ENCODE measurements around the gene UBA3. TPM values are rescaled to one million over a fixed set of nuclear protein-coding genes. Genes with fewer than 3 reads are reported as not detected.

Gene UBA3
- total and polyA plus RNA-seq, 10 of the 15 experiments (the other 5 are each of a cell fraction or from before 2014, with no cell fraction given) = 72.9 to 131 (median 102) TPM

DNA sequence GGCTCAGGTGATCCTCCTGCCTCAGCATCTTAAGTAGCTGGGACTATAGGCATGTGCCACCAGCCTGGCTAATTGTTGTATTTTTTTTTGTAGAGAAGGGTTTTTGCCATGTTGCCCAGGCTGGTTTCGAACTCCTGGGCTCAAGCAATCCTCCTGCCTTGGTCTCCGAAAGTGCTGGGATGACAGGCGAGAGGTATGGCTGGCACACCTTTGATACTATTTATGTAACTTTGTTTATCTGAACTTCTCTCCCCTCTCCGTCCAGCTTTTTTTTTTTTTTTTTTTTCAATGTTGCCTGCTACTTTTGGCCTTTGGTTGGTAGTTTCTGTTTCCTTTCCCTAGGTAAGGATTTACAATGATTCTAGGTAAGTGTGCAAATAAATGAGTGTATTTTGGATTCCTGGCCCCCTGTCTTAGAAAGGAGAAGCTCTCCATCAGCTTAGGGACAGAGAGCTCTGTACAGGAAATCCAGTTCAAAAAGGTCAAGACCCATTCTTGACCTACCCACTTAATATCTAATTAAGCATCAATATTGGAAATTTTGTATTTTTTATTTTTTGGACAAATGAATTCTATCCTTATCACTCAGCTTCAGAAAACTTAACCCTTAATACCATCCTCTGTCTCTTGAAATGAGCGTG is 11.3 kb upstream of the UBA3 start (continued):
- TF ChIP-seq ZNF24 (IDR thresholded peaks at IDR 0.05) = no peak
- no peak for TF ChIP-seq MYB (IDR thresholded peaks at IDR 0.05; ENCODE audit: borderline replicate concordance, low read depth, low read length)
- TF ChIP-seq CREM (IDR thresholded peaks at IDR 0.05; ENCODE audit: low read depth) = no peak
- TF ChIP-seq NFIC (IDR thresholded peaks at IDR 0.05; ENCODE audit: low read depth, low read length) = peak; percentile 85
- peak; percentile 33; the same call in 1 of the 2 replicates for TF ChIP-seq ZNF384 (IDR thresholded peaks at IDR 0.05; ENCODE audit: borderline replicate concordance, low read depth, low read length)
- no peak for TF ChIP-seq GATAD2B (conservative IDR thresholded peaks at IDR 0.05; ENCODE audit: low read depth)
- peak; percentile 90 for TF ChIP-seq JUNB (IDR thresholded peaks at IDR 0.05)
- TF ChIP-seq HDAC6 (IDR thresholded peaks at IDR 0.05; ENCODE audit: unreplicated experiment) = no peak
- TF ChIP-seq, protein P1, sequence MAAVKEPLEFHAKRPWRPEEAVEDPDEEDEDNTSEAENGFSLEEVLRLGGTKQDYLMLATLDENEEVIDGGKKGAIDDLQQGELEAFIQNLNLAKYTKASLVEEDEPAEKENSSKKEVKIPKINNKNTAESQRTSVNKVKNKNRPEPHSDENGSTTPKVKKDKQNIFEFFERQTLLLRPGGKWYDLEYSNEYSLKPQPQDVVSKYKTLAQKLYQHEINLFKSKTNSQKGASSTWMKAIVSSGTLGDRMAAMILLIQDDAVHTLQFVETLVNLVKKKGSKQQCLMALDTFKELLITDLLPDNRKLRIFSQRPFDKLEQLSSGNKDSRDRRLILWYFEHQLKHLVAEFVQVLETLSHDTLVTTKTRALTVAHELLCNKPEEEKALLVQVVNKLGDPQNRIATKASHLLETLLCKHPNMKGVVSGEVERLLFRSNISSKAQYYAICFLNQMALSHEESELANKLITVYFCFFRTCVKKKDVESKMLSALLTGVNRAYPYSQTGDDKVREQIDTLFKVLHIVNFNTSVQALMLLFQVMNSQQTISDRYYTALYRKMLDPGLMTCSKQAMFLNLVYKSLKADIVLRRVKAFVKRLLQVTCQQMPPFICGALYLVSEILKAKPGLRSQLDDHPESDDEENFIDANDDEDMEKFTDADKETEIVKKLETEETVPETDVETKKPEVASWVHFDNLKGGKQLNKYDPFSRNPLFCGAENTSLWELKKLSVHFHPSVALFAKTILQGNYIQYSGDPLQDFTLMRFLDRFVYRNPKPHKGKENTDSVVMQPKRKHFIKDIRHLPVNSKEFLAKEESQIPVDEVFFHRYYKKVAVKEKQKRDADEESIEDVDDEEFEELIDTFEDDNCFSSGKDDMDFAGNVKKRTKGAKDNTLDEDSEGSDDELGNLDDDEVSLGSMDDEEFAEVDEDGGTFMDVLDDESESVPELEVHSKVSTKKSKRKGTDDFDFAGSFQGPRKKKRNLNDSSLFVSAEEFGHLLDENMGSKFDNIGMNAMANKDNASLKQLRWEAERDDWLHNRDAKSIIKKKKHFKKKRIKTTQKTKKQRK (IDR thresholded peaks at IDR 0.05; ENCODE audit: low read depth, low read length) = no peak
